Measurements from ENCODE around the gene DYDC1.

DYDC1 gene

GRCh38 chr10:80356563-80356988, at the start of gene DYDC1, which contains the start of gene DYDC2:
Gene DYDC1, minus strand, starts transcription at chr10:80356755. Its CDS starts 4,154 bp downstream, at chr10:80352601.
Gene DYDC2, plus strand, starts transcription at chr10:80356781. Its CDS starts 5,663 bp downstream, at chr10:80362444.
- Mint-ChIP-seq H3K4me3 (peak within 1 kb of the TSS; percentile 64), H3K27ac (no peak within 1 kb of the TSS), H3K9me3 (no peaks in the 10 kb centered on the region), H3K36me3 (ENCODE audit: low read depth) (no peaks in the 10 kb centered on the region), H3K4me1 (ENCODE audit: low read depth) (peaks cover 8% of the 10 kb centered on the region), H3K27me3 (peaks cover 22% of the 10 kb centered on the region)

GRCh38 chr10:80406204-80406603, 49.6 kb upstream of the DYDC1 start:
- Mint-ChIP-seq H3K36me3 (ENCODE audit: low read depth) (no peaks in the 10 kb centered on the region), H3K9me3 (no peaks in the 10 kb centered on the region), H3K4me1 (ENCODE audit: low read depth) (peaks cover 28% of the 10 kb centered on the region), H3K27ac (no peak overlapping the region), H3K27me3 (peaks cover 10% of the 10 kb centered on the region), H3K4me3 (no peak overlapping the region)

GRCh38 chr10:80405626-80406025, 49.1 kb upstream of the DYDC1 start:
- H3K4me1 Mint-ChIP-seq (ENCODE audit: low read depth), result peaks cover 22% of the 10 kb centered on the region
- no peak overlapping the region for H3K27ac Mint-ChIP-seq
- no peaks in the 10 kb centered on the region for H3K36me3 Mint-ChIP-seq (ENCODE audit: low read depth)
- no peak overlapping the region for H3K4me3 Mint-ChIP-seq
- peaks cover 10% of the 10 kb centered on the region for H3K27me3 Mint-ChIP-seq
- no peaks in the 10 kb centered on the region for H3K9me3 Mint-ChIP-seq

GRCh38 chr10:80405035-80405434, 48.5 kb upstream of the DYDC1 start:
- no peak overlapping the region for H3K4me3 Mint-ChIP-seq
- H3K9me3 Mint-ChIP-seq, result no peaks in the 10 kb centered on the region
- H3K36me3 Mint-ChIP-seq (ENCODE audit: low read depth), result no peaks in the 10 kb centered on the region
- no peak overlapping the region for H3K27ac Mint-ChIP-seq
- H3K4me1 Mint-ChIP-seq (ENCODE audit: low read depth), result peaks cover 20% of the 10 kb centered on the region
- H3K27me3 Mint-ChIP-seq, result peaks cover 10% of the 10 kb centered on the region

- Mint-ChIP-seq H3K4me3 (no peak overlapping the region), H3K4me1 (ENCODE audit: low read depth) (no peaks in the 10 kb centered on the region), H3K27ac (no peak overlapping the region), H3K36me3 (ENCODE audit: low read depth) (no peaks in the 10 kb centered on the region), H3K9me3 (no peaks in the 10 kb centered on the region), H3K27me3 (peaks cover 5% of the 10 kb centered on the region)
Measured at GRCh38 chr10:80400136-80400804, 43.7 kb upstream of the DYDC1 start.

GRCh38 chr10:80397014-80397413, 40.5 kb upstream of the DYDC1 start:
- Mint-ChIP-seq H3K27ac (no peak overlapping the region), H3K36me3 (ENCODE audit: low read depth) (no peaks in the 10 kb centered on the region), H3K4me1 (ENCODE audit: low read depth) (no peaks in the 10 kb centered on the region), H3K27me3 (peaks cover 5% of the 10 kb centered on the region), H3K9me3 (no peaks in the 10 kb centered on the region), H3K4me3 (no peak overlapping the region)

- Mint-ChIP-seq H3K9me3 (no peaks in the 10 kb centered on the region), H3K36me3 (ENCODE audit: low read depth) (no peaks in the 10 kb centered on the region), H3K4me3 (no peak overlapping the region), H3K4me1 (ENCODE audit: low read depth) (no peaks in the 10 kb centered on the region), H3K27me3 (peaks cover 5% of the 10 kb centered on the region), H3K27ac (no peak overlapping the region)
Measured at GRCh38 chr10:80394358-80394916, 37.9 kb upstream of the DYDC1 start.

- H3K4me3 Mint-ChIP-seq, result no peak overlapping the region
- H3K4me1 Mint-ChIP-seq (ENCODE audit: low read depth), result no peaks in the 10 kb centered on the region
- peaks cover 5% of the 10 kb centered on the region for H3K27me3 Mint-ChIP-seq
Measured at GRCh38 chr10:80392250-80392649, 35.7 kb upstream of the DYDC1 start.

GRCh38 chr10:80390740-80391139, 34.2 kb upstream of the DYDC1 start:
- Mint-ChIP-seq H3K9me3 (no peaks in the 10 kb centered on the region), H3K4me1 (ENCODE audit: low read depth) (no peaks in the 10 kb centered on the region), H3K4me3 (no peak overlapping the region), H3K36me3 (ENCODE audit: low read depth) (no peaks in the 10 kb centered on the region), H3K27me3 (no peaks in the 10 kb centered on the region), H3K27ac (no peak overlapping the region)

More at GRCh38 chr10:80392250-80392649, 35.7 kb upstream of the DYDC1 start:
- Mint-ChIP-seq H3K9me3 (no peaks in the 10 kb centered on the region), H3K27ac (no peak overlapping the region), H3K36me3 (ENCODE audit: low read depth) (no peaks in the 10 kb centered on the region)

GRCh38 chr10:80382989-80383388, 26.4 kb upstream of the DYDC1 start:
- Mint-ChIP-seq H3K4me3 (no peak overlapping the region), H3K36me3 (ENCODE audit: low read depth) (no peaks in the 10 kb centered on the region), H3K4me1 (ENCODE audit: low read depth) (peaks cover 15% of the 10 kb centered on the region), H3K9me3 (no peaks in the 10 kb centered on the region), H3K27me3 (peaks cover 4% of the 10 kb centered on the region), H3K27ac (no peak overlapping the region)

- Mint-ChIP-seq H3K27me3 (peaks cover 4% of the 10 kb centered on the region), H3K9me3 (no peaks in the 10 kb centered on the region), H3K36me3 (ENCODE audit: low read depth) (no peaks in the 10 kb centered on the region), H3K4me3 (no peak overlapping the region), H3K27ac (no peak overlapping the region), H3K4me1 (ENCODE audit: low read depth) (peaks cover 15% of the 10 kb centered on the region)
Measured at GRCh38 chr10:80380185-80380584, 23.6 kb upstream of the DYDC1 start.

- peaks cover 4% of the 10 kb centered on the region for H3K27me3 Mint-ChIP-seq
- no peaks in the 10 kb centered on the region for H3K9me3 Mint-ChIP-seq
- no peaks in the 10 kb centered on the region for H3K36me3 Mint-ChIP-seq (ENCODE audit: low read depth)
- H3K4me3 Mint-ChIP-seq, result no peak overlapping the region
- no peak overlapping the region for H3K27ac Mint-ChIP-seq
- peaks cover 15% of the 10 kb centered on the region for H3K4me1 Mint-ChIP-seq (ENCODE audit: low read depth)
Measured at GRCh38 chr10:80379701-80380100, 23.1 kb upstream of the DYDC1 start.

- Mint-ChIP-seq H3K36me3 (ENCODE audit: low read depth) (no peaks in the 10 kb centered on the region), H3K4me3 (no peak overlapping the region), H3K9me3 (peaks cover 5% of the 10 kb centered on the region), H3K27me3 (no peaks in the 10 kb centered on the region), H3K4me1 (ENCODE audit: low read depth) (peaks cover 4% of the 10 kb centered on the region), H3K27ac (no peak overlapping the region)
Measured at GRCh38 chr10:80373502-80373901, 16.9 kb upstream of the DYDC1 start.

- Mint-ChIP-seq H3K27ac (no peak overlapping the region), H3K4me1 (ENCODE audit: low read depth) (no peaks in the 10 kb centered on the region), H3K4me3 (no peak overlapping the region), H3K9me3 (peaks cover 10% of the 10 kb centered on the region), H3K36me3 (ENCODE audit: low read depth) (peaks cover 4% of the 10 kb centered on the region), H3K27me3 (no peaks in the 10 kb centered on the region)
Measured at GRCh38 chr10:80372675-80373074, 16.1 kb upstream of the DYDC1 start.

GRCh38 chr10:80371467-80371866, 14.9 kb upstream of the DYDC1 start:
- H3K27ac Mint-ChIP-seq, result no peak overlapping the region
- H3K27me3 Mint-ChIP-seq, result no peaks in the 10 kb centered on the region
- H3K9me3 Mint-ChIP-seq, result peaks cover 17% of the 10 kb centered on the region
- H3K4me1 Mint-ChIP-seq (ENCODE audit: low read depth), result no peaks in the 10 kb centered on the region
- H3K36me3 Mint-ChIP-seq (ENCODE audit: low read depth), result peaks cover 5% of the 10 kb centered on the region
- no peak overlapping the region for H3K4me3 Mint-ChIP-seq

GRCh38 chr10:80365510-80365909, 9.0 kb upstream of the DYDC1 start:
- no peak overlapping the region for H3K27ac Mint-ChIP-seq
- H3K36me3 Mint-ChIP-seq (ENCODE audit: low read depth), result peaks cover 5% of the 10 kb centered on the region
- H3K4me3 Mint-ChIP-seq, result no peak overlapping the region
- no peaks in the 10 kb centered on the region for H3K27me3 Mint-ChIP-seq
- peaks cover 21% of the 10 kb centered on the region for H3K9me3 Mint-ChIP-seq
- H3K4me1 Mint-ChIP-seq (ENCODE audit: low read depth), result no peaks in the 10 kb centered on the region
